Inflammatory macrophage (primary cell): ENCODE measurements around the gene STAC3.

Source experiments
- DNase-seq, 2 donors: peaks; one replicate each; pipeline ENCODE4 v3.0.0-alpha.2; 2020 to 2022

The STAC3 gene

GRCh38 chr12:57210461-57210860, 40.5 kb downstream of the STAC3 start:
- DNase-seq = no peak

- DNase-seq = no peak
Observed at GRCh38 chr12:57209916-57210315, 41.1 kb downstream of the STAC3 start.

- DNase-seq = no peak
Observed at GRCh38 chr12:57208631-57209282, 42.2 kb downstream of the STAC3 start.

- DNase-seq = no peak
Observed at GRCh38 chr12:57207731-57208630, 43.0 kb downstream of the STAC3 start.

- no peak for DNase-seq
Observed at GRCh38 chr12:57205931-57206330, 45.1 kb downstream of the STAC3 start.

- DNase-seq = no peak
Observed at GRCh38 chr12:57205186-57205585, 45.8 kb downstream of the STAC3 start.

- DNase-seq = no peak
Observed at GRCh38 chr12:57204454-57204853, 46.5 kb downstream of the STAC3 start.

GRCh38 chr12:57203791-57204190, 47.2 kb downstream of the STAC3 start:
- no peak for DNase-seq

- no peak for DNase-seq
Observed at GRCh38 chr12:57203201-57203600, 47.8 kb downstream of the STAC3 start.

GRCh38 chr12:57202321-57202720, 48.7 kb downstream of the STAC3 start:
- DNase-seq = no peak

- no peak for DNase-seq
Observed at GRCh38 chr12:57201631-57202030, 49.4 kb downstream of the STAC3 start.

- DNase-seq = no peak
Observed at GRCh38 chr12:57201219-57201618, 49.8 kb downstream of the STAC3 start.

GRCh38 chr12:57200497-57200896, 50.5 kb downstream of the STAC3 start:
- no peak for DNase-seq

GRCh38 chr12:57199191-57199590, 51.8 kb downstream of the STAC3 start:
- no peak for DNase-seq

- no peak for DNase-seq
Observed at GRCh38 chr12:57198329-57198728, 52.7 kb downstream of the STAC3 start.

GRCh38 chr12:57196956-57197355, 54.0 kb downstream of the STAC3 start:
- no peak for DNase-seq

- no peak for DNase-seq
Observed at GRCh38 chr12:57196439-57196838, 54.5 kb downstream of the STAC3 start.

- no peak for DNase-seq
Observed at GRCh38 chr12:57195611-57196371, 55.2 kb downstream of the STAC3 start.

GRCh38 chr12:57195186-57195585, 55.8 kb downstream of the STAC3 start:
- DNase-seq = no peak

- DNase-seq = no peak
Observed at GRCh38 chr12:57194253-57194652, 56.7 kb downstream of the STAC3 start.

GRCh38 chr12:57193706-57194245, 57.2 kb downstream of the STAC3 start:
- DNase-seq = no peak
